SK-N-MC (cell line): Measurements from ENCODE around the gene LAMTOR1.

ENCODE experiments used
- EZH2 ChIP-seq: fragments of 200-600 bp; sonication (generic); IDR thresholded peaks from one replicate; pipeline ENCODE4 v1.6.1; 2017; ENCODE audit warnings: antibody characterized with exemption
- POLR2AphosphoS5 ChIP-seq: IDR thresholded peaks from 2 replicates; pipeline ENCODE4 v1.6.1; 2012; ENCODE audit warnings: mild to moderate bottlenecking, low read depth, low read length, borderline replicate concordance

DNA sequence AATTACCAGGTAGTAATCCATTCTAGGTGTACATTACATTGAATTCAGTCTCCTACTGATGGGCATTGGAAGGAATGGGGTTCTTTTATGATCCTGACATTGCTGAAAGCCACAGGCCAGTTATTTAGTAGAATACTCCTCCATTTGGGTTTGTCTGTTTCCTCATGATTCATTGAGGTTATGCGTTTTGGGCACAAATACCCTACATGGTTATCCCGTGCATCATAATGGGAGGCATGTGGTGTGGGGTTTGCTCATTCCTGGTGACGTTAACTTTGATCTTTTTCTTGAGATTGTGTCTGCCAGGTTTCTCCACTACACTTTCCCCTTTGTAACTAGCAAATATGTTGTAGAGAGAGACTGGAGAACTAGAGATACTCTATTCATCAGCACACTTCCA is 38.0 kb upstream of the LAMTOR1 start:
- TF ChIP-seq EZH2 (no peak), POLR2AphosphoS5 (no peak)
